GM19452 (cell line): ENCODE results near the gene IDUA.

Experiments used
- ATAC-seq: cut with Tn5 transposase; IDR thresholded peaks from one replicate; pipeline ENCODE4 v1.9.1; 2021; ENCODE audit not compliant: unreplicated experiment

IDUA gene

DNA sequence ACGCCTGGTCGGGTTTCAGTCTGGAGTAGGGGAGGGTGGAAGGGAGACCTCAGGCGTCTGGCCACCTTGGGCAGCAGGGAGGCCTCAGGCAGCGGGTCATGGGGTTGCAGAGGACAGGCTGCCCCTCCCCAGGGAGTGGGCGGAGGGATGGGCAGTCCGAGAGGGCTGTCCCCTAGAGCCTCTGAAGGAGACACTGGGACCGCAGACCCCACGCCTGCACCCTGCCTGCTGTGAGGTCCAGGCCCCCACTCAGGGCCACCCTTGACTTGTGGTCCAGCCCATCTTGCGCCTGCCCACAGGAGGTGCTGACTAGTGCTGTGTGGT lies 41.0 kb downstream of the IDUA start:
- no peak for ATAC-seq

GRCh38 chr4:1028574-1029220 lies 41.9 kb downstream of the IDUA start:
- no peak for ATAC-seq

GRCh38 chr4:1029529-1029928 lies 42.7 kb downstream of the IDUA start:
- ATAC-seq = no peak

GRCh38 chr4:1030031-1030430 lies 43.2 kb downstream of the IDUA start:
- no peak for ATAC-seq

GRCh38 chr4:1030559-1030958 lies 43.7 kb downstream of the IDUA start:
- ATAC-seq = no peak

GRCh38 chr4:1031346-1031745 lies 44.5 kb downstream of the IDUA start:
- no peak for ATAC-seq

DNA sequence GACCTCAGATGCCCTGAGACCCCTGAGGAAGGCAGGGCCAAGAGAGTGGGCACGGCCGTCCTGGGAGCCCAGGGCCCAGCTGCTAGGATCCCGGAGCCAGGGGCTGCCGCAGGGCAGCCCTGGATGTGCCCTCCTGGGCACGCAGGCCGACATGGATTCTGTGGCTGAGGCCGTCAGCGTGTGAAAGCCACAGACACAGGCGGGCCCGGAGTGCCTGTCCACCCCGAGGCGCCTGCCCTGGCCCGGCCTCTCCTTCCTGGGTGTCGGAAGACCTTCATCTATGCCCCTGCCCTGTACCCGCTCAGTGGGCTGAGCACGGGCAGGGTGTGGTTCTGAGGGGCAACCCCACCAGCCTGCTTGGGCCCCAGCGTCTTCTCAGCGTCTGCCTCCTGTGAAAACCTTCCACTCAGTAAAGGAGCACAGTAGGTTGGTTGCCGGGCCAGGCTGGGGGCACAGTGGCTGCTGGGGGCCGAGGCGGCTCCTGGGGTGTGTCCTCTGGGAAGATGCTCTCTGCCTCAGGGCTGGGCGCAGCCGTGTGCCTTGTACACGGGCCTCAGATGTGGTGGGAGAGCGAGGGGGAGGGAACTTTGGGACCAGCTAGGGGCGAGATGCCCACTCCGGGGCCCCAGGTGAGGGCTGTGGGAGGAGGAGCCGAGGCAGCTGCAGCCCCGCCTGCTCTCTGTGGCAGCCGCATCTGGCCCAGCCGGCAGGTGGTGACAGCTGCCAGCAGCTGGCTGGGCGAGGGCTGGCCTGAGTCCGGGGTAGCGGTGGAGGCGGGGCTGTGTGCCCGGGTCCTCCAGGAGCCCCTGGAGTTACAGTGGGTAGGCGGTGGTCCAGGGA lies 45.3 kb downstream of the IDUA start:
- ATAC-seq = no peak

DNA sequence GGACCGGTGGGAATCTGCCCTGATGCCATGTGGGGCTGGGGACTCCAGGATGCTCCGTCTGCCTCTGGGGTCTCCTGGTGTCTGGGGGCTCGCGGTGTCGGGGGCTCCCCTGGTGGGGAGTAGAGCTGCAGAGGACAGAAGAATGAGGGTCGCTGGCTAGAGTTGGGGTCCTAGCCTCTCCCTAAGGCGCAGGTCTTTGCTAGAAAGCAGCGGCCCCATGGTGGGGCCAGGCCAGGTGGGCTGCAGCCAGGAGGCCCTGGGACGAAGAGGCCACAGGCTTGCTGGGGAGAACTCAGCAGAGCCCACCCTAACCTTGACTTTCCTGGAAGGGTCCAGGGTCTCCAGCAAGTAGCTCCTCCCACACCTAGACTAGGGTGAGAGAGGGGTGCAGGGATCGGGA lies 46.0 kb downstream of the IDUA start:
- ATAC-seq = no peak

GRCh38 chr4:1033840-1034551 lies 47.2 kb downstream of the IDUA start:
- no peak for ATAC-seq

DNA sequence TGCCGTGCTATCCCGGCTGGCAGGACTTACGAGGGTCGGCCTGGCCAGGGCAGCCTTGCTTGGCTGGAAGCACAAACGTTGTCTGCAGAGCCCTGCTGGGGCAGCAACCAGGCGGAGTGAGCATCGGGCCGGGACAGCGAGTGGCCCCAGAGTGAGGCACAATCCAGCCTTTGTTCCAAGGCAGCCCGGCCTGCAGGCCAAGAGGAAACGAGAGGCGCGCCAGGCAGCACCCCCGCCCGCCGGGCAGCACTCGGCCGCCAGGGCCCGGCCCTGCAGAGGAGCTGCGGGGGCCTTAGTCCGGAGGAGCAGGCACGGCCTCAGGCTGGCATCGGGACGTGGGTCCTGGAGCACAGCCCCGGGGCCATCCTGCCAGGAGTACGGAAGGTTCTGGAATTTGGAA lies 48.7 kb downstream of the IDUA start:
- ATAC-seq = no peak

DNA sequence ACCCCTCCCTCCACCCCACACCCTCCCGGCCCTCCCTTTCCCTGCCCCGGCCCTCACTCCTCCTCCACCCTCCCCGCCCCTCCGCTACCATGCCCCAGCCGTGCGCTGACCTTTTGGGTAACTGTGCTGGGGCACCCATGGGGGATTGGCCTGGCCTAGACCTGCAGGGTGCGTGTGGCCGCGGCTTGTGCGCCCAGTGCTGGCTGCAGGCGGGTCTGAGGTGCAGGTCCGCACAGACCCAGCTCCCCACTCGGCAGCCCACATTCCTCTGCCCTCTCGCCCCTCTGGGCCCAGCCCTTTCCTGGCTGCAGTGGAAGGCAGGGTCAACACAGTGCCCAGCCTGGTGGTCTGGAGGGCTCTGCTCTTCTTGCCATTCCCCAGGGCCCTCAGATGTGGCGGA lies 49.3 kb downstream of the IDUA start:
- ATAC-seq = no peak

GRCh38 chr4:1036976-1037810 lies 50.3 kb downstream of the IDUA start:
- no peak for ATAC-seq

DNA sequence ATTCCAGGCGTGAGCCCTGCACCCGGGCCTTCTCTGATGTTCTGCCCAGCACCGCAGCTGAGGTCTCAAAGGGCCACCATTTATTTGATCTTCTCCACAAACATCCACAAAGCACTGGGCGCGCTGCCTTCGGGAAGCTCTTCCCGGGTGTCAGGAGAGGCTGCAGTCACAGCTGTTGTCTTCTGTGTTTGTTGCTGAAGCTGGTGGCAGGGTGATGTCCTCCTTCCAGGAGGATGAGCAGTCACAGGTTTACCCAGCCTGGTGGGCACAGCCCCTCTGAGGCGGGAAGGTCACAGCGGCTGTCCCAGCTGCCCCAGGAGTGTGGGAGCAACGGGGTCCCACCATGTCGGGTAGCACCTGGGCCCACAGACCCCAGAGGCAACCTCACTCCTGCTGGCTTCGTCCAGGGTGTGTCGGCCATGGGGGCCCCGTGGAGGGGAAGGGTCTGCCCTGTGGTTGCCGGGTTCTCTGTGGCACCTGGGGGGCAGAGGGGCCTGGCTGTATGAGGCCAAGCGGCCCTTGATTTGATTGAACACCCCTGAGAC lies 52.2 kb downstream of the IDUA start:
- ATAC-seq = no peak

DNA sequence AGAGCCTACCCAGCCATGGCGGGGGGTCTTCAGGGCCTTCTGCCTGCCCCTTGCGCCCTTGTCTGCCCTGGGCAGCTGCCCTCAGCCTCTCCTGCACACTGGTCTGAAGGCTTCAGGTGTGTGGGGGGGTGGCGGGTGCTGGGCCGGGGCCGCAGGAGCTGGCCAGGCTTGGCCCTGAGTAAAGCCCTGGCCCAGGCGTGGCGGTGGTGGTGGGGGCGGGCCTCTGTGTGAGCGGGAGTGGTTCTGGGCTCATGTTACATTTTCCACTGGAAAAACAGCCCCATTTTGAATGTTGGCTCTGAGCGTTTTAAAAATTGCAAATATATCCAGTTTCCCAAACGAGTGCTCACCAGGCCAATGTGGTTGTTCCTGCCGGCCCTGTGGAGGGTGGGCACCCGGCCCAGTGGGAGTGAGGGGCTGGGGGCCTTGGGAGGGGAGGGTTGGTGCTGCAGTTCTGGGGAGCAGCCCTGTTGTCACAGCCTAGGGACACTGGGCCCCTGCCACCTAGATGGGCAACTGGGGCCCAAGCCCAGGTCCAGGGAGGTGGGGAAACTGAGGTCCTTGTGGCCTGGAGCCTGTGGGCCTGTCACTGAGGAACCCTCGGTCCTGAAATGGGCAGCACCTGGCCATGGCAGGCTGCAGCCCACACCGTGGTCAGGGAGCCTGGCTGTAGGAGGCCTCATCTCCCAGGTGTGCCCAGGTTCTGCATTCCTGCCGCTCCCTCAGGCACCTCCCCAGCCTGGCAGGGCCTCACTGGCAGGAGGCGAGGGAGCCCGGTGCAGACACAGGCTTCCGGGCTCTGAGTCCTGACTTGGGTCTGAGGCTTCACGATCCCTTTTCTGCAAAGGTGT lies 52.9 kb downstream of the IDUA start:
- ATAC-seq = no peak

GRCh38 chr4:1040344-1041146 lies 53.7 kb downstream of the IDUA start:
- no peak for ATAC-seq

- ATAC-seq = no peak
These were observed 54.5 kb downstream of the IDUA start for GRCh38 chr4:1041147-1041935.

DNA sequence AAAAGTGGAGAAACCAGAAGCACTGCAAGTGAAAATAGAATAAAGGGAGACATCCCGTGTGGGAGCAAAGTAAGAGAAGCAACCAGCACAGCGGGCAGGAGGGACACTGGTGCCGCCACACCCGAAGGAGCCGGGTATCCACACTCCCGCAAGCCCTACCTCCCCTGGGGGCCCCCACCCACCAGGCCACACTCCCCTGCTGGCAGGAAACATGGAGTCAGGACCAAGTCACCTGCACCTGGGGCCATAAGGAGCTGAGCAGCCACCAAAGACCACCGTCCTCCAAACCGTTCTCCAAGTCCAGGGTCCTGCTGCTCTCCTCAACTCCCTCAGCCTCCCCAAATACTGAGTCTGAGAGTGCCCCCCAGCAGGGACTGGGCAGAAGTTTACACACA lies 55.1 kb downstream of the IDUA start:
- no peak for ATAC-seq

GRCh38 chr4:1042352-1043055 lies 55.7 kb downstream of the IDUA start:
- ATAC-seq = no peak
